Adipocyte (in vitro differentiated cells): ENCODE results near the gene ARHGAP10.

Source experiments
- DNase-seq: peaks from one replicate; pipeline ENCODE4 v3.0.0-alpha.2; 2015; ENCODE audit warnings: low read depth
- H3K27me3 ChIP-seq: replicated peaks from 2 replicates; pipeline ENCODE4 v1.7.0; 2013; ENCODE audit warnings: mild to moderate bottlenecking, low read length, moderate library complexity; ENCODE audit not compliant: control insufficient read depth, insufficient read depth
- H3K36me3 ChIP-seq: 2 replicates; pipeline ENCODE4 v1.7.0; 2013; ENCODE audit warnings: low read length, mild to moderate bottlenecking, moderate library complexity; ENCODE audit not compliant: control insufficient read depth, insufficient read depth, severe bottlenecking
- H3K4me1 ChIP-seq: 2 replicates; pipeline ENCODE4 v1.7.0; 2013; ENCODE audit warnings: mild to moderate bottlenecking, low read length, moderate library complexity; ENCODE audit not compliant: control insufficient read depth, insufficient read depth
- H3K4me3 ChIP-seq: 2 replicates; pipeline ENCODE4 v1.7.0; 2013; ENCODE audit warnings: mild to moderate bottlenecking, low read length, moderate library complexity
- H3K9ac ChIP-seq: 2 replicates; pipeline ENCODE4 v1.7.0; 2013; ENCODE audit warnings: mild to moderate bottlenecking, low read length, moderate library complexity
- H3K9me3 ChIP-seq: 2 replicates; pipeline ENCODE4 v1.7.0; 2013; ENCODE audit warnings: mild to moderate bottlenecking, low read length, moderate library complexity; ENCODE audit not compliant: control insufficient read depth

Gene ARHGAP10

GRCh38 chr4:147855571-147856009, 123.7 kb downstream of the ARHGAP10 start:
- H3K4me3 ChIP-seq: no peak overlapping the region
- peaks cover 10% of the 10 kb centered on the region for H3K36me3 ChIP-seq
- DNase-seq: no peak
- H3K9me3 ChIP-seq: no peaks in the 10 kb centered on the region
- no peaks in the 10 kb centered on the region for H3K27me3 ChIP-seq
- peak overlapping the region; percentile 10 for H3K9ac ChIP-seq
- H3K4me1 ChIP-seq: peaks cover 32% of the 10 kb centered on the region

- H3K36me3 ChIP-seq: peaks cover 14% of the 10 kb centered on the region
- no peak overlapping the region for H3K4me3 ChIP-seq
- no peaks in the 10 kb centered on the region for H3K9me3 ChIP-seq
- no peak for DNase-seq
- H3K27me3 ChIP-seq: no peaks in the 10 kb centered on the region
- peaks cover 42% of the 10 kb centered on the region for H3K4me1 ChIP-seq
- no peak overlapping the region for H3K9ac ChIP-seq
Observed at GRCh38 chr4:147860960-147861359, 129.1 kb downstream of the ARHGAP10 start.

- no peaks in the 10 kb centered on the region for H3K27me3 ChIP-seq
- no peak overlapping the region for H3K9ac ChIP-seq
- H3K4me3 ChIP-seq: no peak overlapping the region
- DNase-seq: no peak
- H3K4me1 ChIP-seq: peaks cover 42% of the 10 kb centered on the region
- peaks cover 20% of the 10 kb centered on the region for H3K36me3 ChIP-seq
- H3K9me3 ChIP-seq: no peaks in the 10 kb centered on the region
Observed at GRCh38 chr4:147862043-147862692, 130.3 kb downstream of the ARHGAP10 start.

GRCh38 chr4:147863111-147863747, 131.3 kb downstream of the ARHGAP10 start:
- peaks cover 42% of the 10 kb centered on the region for H3K4me1 ChIP-seq
- no peaks in the 10 kb centered on the region for H3K9me3 ChIP-seq
- H3K4me3 ChIP-seq: no peak overlapping the region
- peak overlapping the region; percentile 30 for H3K9ac ChIP-seq
- peaks cover 23% of the 10 kb centered on the region for H3K36me3 ChIP-seq
- no peaks in the 10 kb centered on the region for H3K27me3 ChIP-seq
- DNase-seq: no peak

DNA sequence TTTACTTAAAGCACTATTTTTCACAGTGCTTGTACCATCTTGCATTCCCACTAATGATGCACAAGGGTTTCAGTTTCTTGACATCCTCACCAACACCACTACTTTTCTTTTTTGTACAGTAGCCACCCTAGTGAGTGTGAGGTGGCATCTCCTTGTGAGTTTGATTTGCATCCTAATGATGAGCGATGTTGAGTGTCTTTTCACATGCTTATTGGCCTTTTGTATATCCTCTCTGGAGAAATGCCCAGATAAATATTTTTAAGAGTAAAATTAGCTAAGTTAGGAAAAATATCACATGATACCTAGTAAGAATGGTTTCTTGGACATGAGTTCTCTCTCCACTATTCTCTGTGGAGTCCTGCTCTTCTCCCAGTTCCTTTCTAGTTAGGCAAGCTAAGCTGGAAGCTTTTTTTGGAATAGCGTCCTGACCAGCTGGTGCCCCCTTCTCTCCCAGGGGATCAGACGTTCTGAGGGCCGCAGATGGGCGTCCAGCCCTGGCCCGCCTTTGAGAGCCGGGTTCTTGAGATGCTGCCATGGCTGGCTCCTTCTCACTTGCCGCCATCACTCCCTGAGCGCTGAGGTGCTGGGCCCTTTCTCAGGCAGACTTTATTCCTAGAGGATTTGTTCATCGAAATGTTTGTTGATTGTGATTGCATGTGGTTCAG, 132.1 kb downstream of the ARHGAP10 start:
- Histone ChIP-seq H3K27me3 (no peaks in the 10 kb centered on the region), H3K4me1 (peaks cover 42% of the 10 kb centered on the region), H3K36me3 (peaks cover 20% of the 10 kb centered on the region), H3K4me3 (peak overlapping the region; percentile 4), H3K9ac (no peak overlapping the region), H3K9me3 (no peaks in the 10 kb centered on the region)
- DNase-seq: no peak

- Histone ChIP-seq H3K36me3 (peaks cover 18% of the 10 kb centered on the region), H3K4me3 (peak overlapping the region; percentile 4), H3K9ac (no peak overlapping the region), H3K27me3 (no peaks in the 10 kb centered on the region), H3K4me1 (peaks cover 42% of the 10 kb centered on the region), H3K9me3 (no peaks in the 10 kb centered on the region)
- DNase-seq: no peak
Observed at GRCh38 chr4:147864607-147865006, 132.7 kb downstream of the ARHGAP10 start.

- H3K9me3 ChIP-seq: no peaks in the 10 kb centered on the region
- DNase-seq: no peak
- peaks cover 42% of the 10 kb centered on the region for H3K4me1 ChIP-seq
- peak overlapping the region; percentile 36 for H3K9ac ChIP-seq
- no peaks in the 10 kb centered on the region for H3K27me3 ChIP-seq
- H3K4me3 ChIP-seq: no peak overlapping the region
- peaks cover 18% of the 10 kb centered on the region for H3K36me3 ChIP-seq
Observed at GRCh38 chr4:147865926-147866325, 134.0 kb downstream of the ARHGAP10 start.

DNA sequence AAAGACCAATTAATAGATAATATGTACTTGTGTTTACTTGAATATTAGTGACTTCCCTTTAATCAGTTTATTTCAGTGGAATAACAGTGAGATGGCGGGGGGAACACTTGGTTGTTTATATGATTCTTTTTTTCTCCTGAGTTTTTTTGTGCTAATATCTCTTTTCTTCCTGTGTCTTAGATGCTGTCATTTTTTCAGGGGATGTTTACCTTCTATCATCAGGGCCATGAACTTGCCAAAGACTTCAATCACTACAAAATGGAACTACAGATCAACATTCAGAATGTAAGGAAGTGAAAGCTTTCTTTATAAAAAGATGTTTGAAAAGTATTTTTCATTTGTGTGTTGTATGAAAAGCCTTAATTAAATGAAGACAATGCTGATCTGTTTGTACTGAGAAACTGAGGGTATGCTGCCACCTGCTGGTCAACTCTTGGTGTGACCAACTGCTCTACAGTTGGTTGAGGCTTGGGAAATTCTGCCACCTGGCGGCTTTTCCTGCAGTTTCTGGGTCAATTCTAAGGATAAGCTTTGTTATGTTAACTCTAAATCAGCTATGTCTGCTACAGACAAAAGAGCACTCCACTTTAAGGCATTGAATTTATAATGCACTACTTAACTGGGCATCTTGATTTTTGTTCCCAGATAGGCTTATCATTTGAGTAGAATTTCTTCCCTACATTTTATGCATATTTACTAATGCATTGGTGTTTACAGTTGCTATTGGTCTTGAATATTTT, 134.8 kb downstream of the ARHGAP10 start:
- no peaks in the 10 kb centered on the region for H3K9me3 ChIP-seq
- DNase-seq: peak; percentile 97
- peaks cover 13% of the 10 kb centered on the region for H3K36me3 ChIP-seq
- H3K9ac ChIP-seq: peak overlapping the region; percentile 36
- H3K27me3 ChIP-seq: no peaks in the 10 kb centered on the region
- H3K4me1 ChIP-seq: peaks cover 42% of the 10 kb centered on the region
- no peak overlapping the region for H3K4me3 ChIP-seq

DNA sequence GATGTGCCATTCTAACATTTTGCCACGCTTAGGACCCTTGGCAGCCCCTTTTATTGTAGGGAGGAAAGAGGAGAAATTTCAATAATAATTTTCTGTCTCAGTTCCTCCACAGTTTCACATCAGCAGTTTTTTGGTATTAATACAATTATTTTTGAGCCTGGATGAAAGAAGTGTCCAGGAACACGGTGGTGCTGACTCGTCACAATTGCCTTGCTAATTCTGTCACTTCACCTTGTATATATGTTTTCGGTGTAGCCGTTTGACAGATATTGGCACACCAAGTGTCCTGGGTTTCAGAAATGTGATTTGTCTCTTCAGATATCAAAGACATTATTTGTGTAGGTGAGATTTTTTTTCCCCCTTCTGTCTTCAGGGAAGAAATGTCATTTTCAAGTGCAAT, 142.2 kb downstream of the ARHGAP10 start:
- H3K9me3 ChIP-seq: no peaks in the 10 kb centered on the region
- no peak for DNase-seq
- H3K27me3 ChIP-seq: no peaks in the 10 kb centered on the region
- peaks cover 26% of the 10 kb centered on the region for H3K36me3 ChIP-seq
- no peak overlapping the region for H3K4me3 ChIP-seq
- H3K9ac ChIP-seq: no peak overlapping the region
- peaks cover 5% of the 10 kb centered on the region for H3K4me1 ChIP-seq

DNA sequence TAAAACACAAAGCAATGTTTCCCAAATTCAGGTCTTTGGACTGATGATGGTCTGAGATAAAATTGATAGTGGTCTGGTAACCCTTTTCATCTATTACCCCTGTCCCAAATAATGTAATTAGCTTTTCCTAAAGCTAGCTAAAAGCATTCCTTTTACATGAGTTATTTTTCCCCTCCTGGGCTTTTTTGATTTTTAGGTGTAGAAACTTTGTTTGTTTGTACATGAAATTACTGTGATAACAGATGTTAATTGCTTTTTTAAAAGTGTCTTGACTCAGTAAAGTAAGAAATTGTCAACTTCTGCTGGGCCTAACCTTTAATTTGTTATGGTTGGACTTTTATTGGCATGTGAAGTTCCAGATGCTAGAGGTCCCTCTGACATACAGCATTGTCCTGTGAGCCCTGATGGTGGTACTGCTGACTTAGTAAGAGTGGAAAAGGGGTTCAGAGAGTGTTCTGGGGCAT, 145.5 kb downstream of the ARHGAP10 start:
- H3K9ac ChIP-seq: no peak overlapping the region
- no peaks in the 10 kb centered on the region for H3K9me3 ChIP-seq
- no peak overlapping the region for H3K4me3 ChIP-seq
- DNase-seq: no peak
- H3K36me3 ChIP-seq: peaks cover 38% of the 10 kb centered on the region
- H3K27me3 ChIP-seq: no peaks in the 10 kb centered on the region
- H3K4me1 ChIP-seq: peaks cover 5% of the 10 kb centered on the region

GRCh38 chr4:147879676-147880075, 147.8 kb downstream of the ARHGAP10 start:
- no peak for DNase-seq
- Histone ChIP-seq H3K4me1 (peaks cover 5% of the 10 kb centered on the region), H3K36me3 (peaks cover 46% of the 10 kb centered on the region), H3K9me3 (no peaks in the 10 kb centered on the region), H3K4me3 (no peak overlapping the region), H3K27me3 (no peaks in the 10 kb centered on the region), H3K9ac (no peak overlapping the region)
